IMR-90 (cell line): ENCODE data around the gene MGAT5B. TPM values are rescaled to one million over a fixed set of nuclear protein-coding genes. Genes with fewer than 3 reads are reported as not detected.

ENCODE experiments used
- ATAC-seq: fragments of 200-7000 bp; cut with Tn5 transposase; 2 replicates; pipeline ENCODE4 v1.9.1; 2020; ENCODE audit warnings: low read depth, mild to moderate bottlenecking, moderate library complexity
- BruUV-seq: library from RNA; stranded (reverse); fragments of 400-500 nt; replicated peaks from 2 replicates; lab custom pipeline; 2021; lab: Mats Ljungman, UMichigan
- CTCF ChIA-PET: fragments of 300-600 bp; formaldehyde crosslinking; extraction: SDS; loops from one replicate; lab custom pipeline; 2021; ENCODE audit warnings: antibody characterized with exemption; lab: Yijun Ruan, JAX
- POLR2A ChIA-PET: fragments of 300-600 bp; sonication (Branson Sonifier 250); formaldehyde crosslinking; loops from one replicate; lab custom pipeline; 2022; ENCODE audit warnings: antibody characterized with exemption; ENCODE audit not compliant: unreplicated experiment; lab: Charles Lee
- DNase-seq: peaks from one replicate; pipeline ENCODE4 v3.0.0; 2013
- H2AFZ ChIP-seq: replicated peaks from 2 replicates; pipeline ENCODE3; 2013; ENCODE audit warnings: low read length, mild to moderate bottlenecking; ENCODE audit not compliant: poor library complexity
- H2AK5ac ChIP-seq: 2 replicates; pipeline ENCODE4 v1.6.1; 2013; ENCODE audit warnings: low read depth, low read length, inconsistent platforms
- H2AK9ac ChIP-seq: replicated peaks from 2 replicates; pipeline ENCODE3; 2013; ENCODE audit warnings: mild to moderate bottlenecking, low read depth, low read length, moderate library complexity; ENCODE audit not compliant: poor library complexity
- H2BK120ac ChIP-seq: 2 replicates; pipeline ENCODE4 v1.6.1; 2013; ENCODE audit warnings: low read depth, low read length, inconsistent platforms
- H2BK15ac ChIP-seq: 3 replicates; pipeline ENCODE4 v1.6.1; 2013; ENCODE audit warnings: low read depth, low read length, inconsistent platforms
- H2BK20ac ChIP-seq: 2 replicates; pipeline ENCODE4 v1.6.1; 2013; ENCODE audit warnings: low read depth, mild to moderate bottlenecking, inconsistent platforms, low read length, moderate library complexity
- H2BK5ac ChIP-seq: 2 replicates; pipeline ENCODE4 v1.6.1; 2013; ENCODE audit warnings: mild to moderate bottlenecking, low read depth, low read length, inconsistent platforms; ENCODE audit not compliant: poor library complexity, severe bottlenecking
- H3K14ac ChIP-seq: replicated peaks from 2 replicates; pipeline ENCODE4 v1.6.1; 2013; ENCODE audit warnings: low read depth, low read length, inconsistent platforms
- H3K18ac ChIP-seq: 2 replicates; pipeline ENCODE4 v1.6.1; 2013; ENCODE audit warnings: low read depth, low read length, control low read depth
- H3K23ac ChIP-seq: 2 replicates; pipeline ENCODE4 v1.6.1; 2013; ENCODE audit warnings: low read depth, low read length, inconsistent platforms
- H3K27ac ChIP-seq: 2 replicates; pipeline ENCODE4 v1.5.1; 2013; ENCODE audit warnings: mild to moderate bottlenecking, control low read depth, low read length; ENCODE audit not compliant: insufficient read depth
- H3K27me3 ChIP-seq: 2 replicates; pipeline ENCODE4 v1.6.1; 2013; ENCODE audit warnings: low read length; ENCODE audit not compliant: control insufficient read depth, insufficient read depth
- H3K36me3 ChIP-seq: 2 replicates; pipeline ENCODE4 v1.6.1; 2013; ENCODE audit warnings: low read length, mixed read lengths; ENCODE audit not compliant: control insufficient read depth, insufficient read depth
- H3K4ac ChIP-seq: 2 replicates; pipeline ENCODE4 v1.6.1; 2013; ENCODE audit warnings: low read depth, low read length, inconsistent platforms
- H3K4me1 ChIP-seq: 2 replicates; pipeline ENCODE4 v1.6.1; 2013; ENCODE audit warnings: low read length, mixed read lengths; ENCODE audit not compliant: control insufficient read depth, insufficient read depth
- H3K4me2 ChIP-seq: 2 replicates; pipeline ENCODE4 v1.6.1; 2013; ENCODE audit warnings: low read depth, mild to moderate bottlenecking, control low read depth, low read length, moderate library complexity
- H3K4me3 ChIP-seq: 2 replicates; pipeline ENCODE4 v1.5.1; 2013; ENCODE audit warnings: low read depth, mild to moderate bottlenecking, control low read depth, low read length, moderate library complexity; ENCODE audit not compliant: insufficient read depth
- H3K56ac ChIP-seq: 2 replicates; pipeline ENCODE4 v1.6.1; 2013; ENCODE audit warnings: low read length, inconsistent platforms; ENCODE audit not compliant: insufficient read depth; ENCODE audit errors: extremely low read depth
- H3K79me1 ChIP-seq, 2 experiments: 2 replicates each; pipeline ENCODE4 v1.6.1; 2013; ENCODE audit warnings: low read length in 2 of 2, inconsistent platforms in 1 of 2, low read depth in 1 of 2
- H3K9ac ChIP-seq: 2 replicates; pipeline ENCODE4 v1.6.1; 2013; ENCODE audit warnings: low read depth, low read length, control low read depth
- H3K9me1 ChIP-seq: 2 replicates; pipeline ENCODE4 v1.6.1; 2013; ENCODE audit warnings: low read length, inconsistent platforms; ENCODE audit not compliant: insufficient read depth
- H3K9me3 ChIP-seq: 2 replicates; pipeline ENCODE4 v1.6.1; 2013; ENCODE audit warnings: low read length; ENCODE audit not compliant: control insufficient read depth, insufficient read depth
- H4K20me1 ChIP-seq: 2 replicates; pipeline ENCODE4 v1.6.1; 2013; ENCODE audit warnings: low read length, inconsistent platforms; ENCODE audit not compliant: insufficient read depth
- H4K5ac ChIP-seq: 2 replicates; pipeline ENCODE4 v1.6.1; 2013; ENCODE audit warnings: mild to moderate bottlenecking, low read depth, low read length, control low read depth
- H4K8ac ChIP-seq, 2 experiments: 2 replicates each; pipeline ENCODE4 v1.6.1; 2013; ENCODE audit warnings: low read depth in 2 of 2, low read length in 2 of 2, control low read depth in 1 of 2, inconsistent platforms in 1 of 2
- H4K91ac ChIP-seq: 2 replicates; pipeline ENCODE4 v1.6.1; 2013; ENCODE audit warnings: low read depth, low read length, inconsistent platforms; ENCODE audit not compliant: insufficient read depth
- CTCF ChIP-seq: conservative IDR thresholded peaks from 2 replicates; pipeline ENCODE4 v1.5.1; 2012; ENCODE audit warnings: mild to moderate bottlenecking, low read depth, low read length, improper control_type of control experiment
- RCOR1 ChIP-seq: IDR thresholded peaks from 2 replicates; pipeline ENCODE4 v1.6.1; 2012; ENCODE audit warnings: mild to moderate bottlenecking, low read length, improper control_type of control experiment; ENCODE audit not compliant: insufficient replicate concordance
- WGBS, 2 experiments: methylation state at CpG; one replicate each; pipeline versions ENCODE4 v1.1.5 to v1.1.7; 2013; ENCODE audit warnings: missing lambda C conversion rate in 2 of 2; ENCODE audit not compliant: insufficient read length in 1 of 2; ENCODE audit errors: extremely low coverage in 2 of 2; 5-methylcytosine and 5-hydroxymethylcytosine counted together
- dilution Hi-C: fragments of 300-500 bp; cut with HindIII; formaldehyde crosslinking; loops from one replicate; pipeline ENCODE4 v1.14.3; 2018; ENCODE audit warnings: low sequenced_read_pairs; ENCODE audit not compliant: unreplicated experiment
- in situ Hi-C: fragments of 300-500 bp; cut with MboI; formaldehyde crosslinking; loops from 3 replicates; pipeline ENCODE4 v1.14.3; 2019; ENCODE audit warnings: low sequenced_read_pairs, inconsistent platforms, mixed read lengths
- intact Hi-C: fragments of 100-400 bp; cut with micrococcal nuclease; formaldehyde crosslinking; loops from 2 replicates; pipeline ENCODE4 v1.10.0; 2022
- polyA plus RNA-seq, 3 experiments: library from polyadenylated mRNA; depleted of rRNA; stranded (reverse); fragments of >200 nt; gene quantifications; 2 replicates each; pipeline ENCODE4 v1.2.3, GENCODE V29; 2012; ENCODE audit warnings: low replicate concordance in 1 of 3
- total RNA-seq: library from RNA; depleted of rRNA; stranded (reverse); fragments of >200 nt; gene quantifications from 2 replicates; pipeline ENCODE4 v1.2.3, GENCODE V29; 2012

MGAT5B gene
- total and polyA plus RNA-seq, 2 of the 4 experiments (the other 2 are of a cell fraction) = 0.54 to 2.0 TPM

- dilution Hi-C loops = no loop called here
- H4K5ac ChIP-seq = no peak overlapping the region
- H3K14ac ChIP-seq = no peak overlapping the region
- no peak overlapping the region for H3K4me3 ChIP-seq
- no peak overlapping the region for H2AFZ ChIP-seq
- intact Hi-C loops = no loop called here
- H3K23ac ChIP-seq = no peak overlapping the region
- no peaks in the 10 kb centered on the region for H3K4me1 ChIP-seq
- H3K4ac ChIP-seq = no peak overlapping the region
- TF ChIP-seq RCOR1 (no peak), CTCF (no peak)
- no peak overlapping the region for H3K56ac ChIP-seq
- peaks cover 22% of the 10 kb centered on the region; the same call in 1 of the 2 replicates for H3K27me3 ChIP-seq
- H2AK5ac ChIP-seq = no peak overlapping the region
- no peak overlapping the region for H2AK9ac ChIP-seq
- no peak overlapping the region for H2BK20ac ChIP-seq
- ChIA-PET CTCF (no interaction called here), POLR2A (no interaction called here)
- H4K91ac ChIP-seq = no peak overlapping the region
- H3K18ac ChIP-seq = no peak overlapping the region
- no peaks in the 10 kb centered on the region for H3K9me3 ChIP-seq
- peaks cover 5% of the 10 kb centered on the region; the same call in 1 of the 2 replicates for H3K9me1 ChIP-seq
- DNase-seq (no peak), ATAC-seq (no peak)
- H2BK15ac ChIP-seq = no peak overlapping the region
- no peaks in the 10 kb centered on the region for H3K36me3 ChIP-seq
- no peak overlapping the region for H3K27ac ChIP-seq
- H4K20me1 ChIP-seq = no peaks in the 10 kb centered on the region
- no peak overlapping the region for H3K9ac ChIP-seq
- H2BK5ac ChIP-seq = no peak overlapping the region
- 40% methylated on average over 1 of the region's 6 CpGs; no CpG with 5 or more reads in 1 of the 2 experiments for WGBS, 2 experiments
- BruUV-seq = no TSS peak
- in situ Hi-C loops = no loop called here
- no peak overlapping the region for H2BK120ac ChIP-seq
- H3K4me2 ChIP-seq = no peak overlapping the region
- H4K8ac ChIP-seq = no peak overlapping the region
- no peaks in the 10 kb centered on the region for H3K79me1 ChIP-seq
Measured at GRCh38 chr17:76914937-76915336, 46.7 kb downstream of the MGAT5B start.
